Smooth muscle cell (in vitro differentiated cells): ENCODE measurements around the gene CCDC182. TPM values are rescaled to one million over a fixed set of nuclear protein-coding genes. Genes with fewer than 3 reads are reported as not detected.

ENCODE experiments used
- DNase-seq: peaks from one replicate; lab custom pipeline; 2025; ENCODE audit not compliant: unreplicated experiment; lab: John Stamatoyannopoulos, UW
- H2AFZ ChIP-seq: fragments of 200-600 bp; sonication (generic); 2 replicates; pipeline ENCODE4 v1.6.0; 2016; ENCODE audit warnings: antibody characterized with exemption, low read depth, mild to moderate bottlenecking
- H3F3A ChIP-seq: fragments of 200-600 bp; sonication (generic); 2 replicates; pipeline ENCODE4 v1.6.0; 2017; ENCODE audit warnings: antibody characterized with exemption, low read depth
- H3K27ac ChIP-seq: fragments of 200-600 bp; sonication (generic); 2 replicates; pipeline ENCODE4 v1.5.1; 2016; ENCODE audit warnings: low read depth, mild to moderate bottlenecking
- H3K27me3 ChIP-seq: fragments of 200-600 bp; sonication (generic); 2 replicates; pipeline ENCODE4 v1.6.1; 2016; ENCODE audit warnings: low read depth, mild to moderate bottlenecking
- H3K36me3 ChIP-seq: fragments of 200-600 bp; sonication (generic); 2 replicates; pipeline ENCODE4 v1.5.1; 2016; ENCODE audit warnings: low read depth
- H3K4me1 ChIP-seq: fragments of 200-600 bp; sonication (generic); 2 replicates; pipeline ENCODE4 v1.5.1; 2016; ENCODE audit warnings: low read depth
- H3K4me2 ChIP-seq: fragments of 200-600 bp; sonication (generic); 2 replicates; pipeline ENCODE4 v1.6.0; 2016; ENCODE audit warnings: mild to moderate bottlenecking
- H3K4me3 ChIP-seq: fragments of 200-600 bp; sonication (generic); 2 replicates; pipeline ENCODE4 v1.5.1; 2016; ENCODE audit warnings: mild to moderate bottlenecking
- H3K79me2 ChIP-seq: fragments of 200-600 bp; sonication (generic); 2 replicates; pipeline ENCODE4 v1.6.0; 2016; ENCODE audit warnings: low read depth, mild to moderate bottlenecking
- H3K9ac ChIP-seq: fragments of 200-600 bp; sonication (generic); 2 replicates; pipeline ENCODE4 v1.6.0; 2016; ENCODE audit warnings: low read depth
- H3K9me3 ChIP-seq: fragments of 200-600 bp; sonication (generic); replicated peaks from 2 replicates; pipeline ENCODE4 v1.5.1; 2016; ENCODE audit warnings: low read depth
- H4K20me1 ChIP-seq: fragments of 200-600 bp; sonication (generic); 2 replicates; pipeline ENCODE4 v1.6.0; 2016; ENCODE audit warnings: low read depth
- CTCF ChIP-seq: fragments of 200-600 bp; sonication (generic); IDR thresholded peaks from 2 replicates; pipeline ENCODE4 v1.5.1; 2017; ENCODE audit warnings: borderline replicate concordance, mild to moderate bottlenecking, antibody characterized with exemption; ENCODE audit not compliant: insufficient read depth, poor library complexity, severe bottlenecking
- WGBS: methylation state at CpG from one replicate; pipeline ENCODE4 v1.1.7; 2016; ENCODE audit warnings: low lambda C conversion rate; 5-methylcytosine and 5-hydroxymethylcytosine counted together
- polyA plus RNA-seq: library from polyadenylated mRNA; unstranded; fragments of >200 nt; fragmentation: Nextera tagmentation; extraction: Ambion mirVana; gene quantifications from 2 replicates; pipeline ENCODE4 v1.2.1, GENCODE V29; 2016
- total RNA-seq: library from RNA; depleted of rRNA; stranded (reverse); fragments of >200 nt; gene quantifications from 2 replicates; pipeline ENCODE4 v1.2.3, GENCODE V29; 2014

Gene CCDC182
- total and polyA plus RNA-seq, 2 experiments from 2014 or later, result not detected

GRCh38 chr17:57720386-57721035, 24.6 kb downstream of the CCDC182 start:
- no peak overlapping the region for H3K4me3 ChIP-seq
- H4K20me1 ChIP-seq, result no peaks in the 10 kb centered on the region
- H3K27ac ChIP-seq, result no peak overlapping the region
- WGBS, result 97% methylated on average over 2 of the region's 2 CpGs
- no peak overlapping the region for H3K4me2 ChIP-seq
- H3K9ac ChIP-seq, result no peak overlapping the region
- no peak for DNase-seq
- no peaks in the 10 kb centered on the region for H3K9me3 ChIP-seq
- H2AFZ ChIP-seq, result no peak overlapping the region
- H3K4me1 ChIP-seq, result no peaks in the 10 kb centered on the region
- H3K27me3 ChIP-seq, result peaks cover 19% of the 10 kb centered on the region
- no peaks in the 10 kb centered on the region for H3F3A ChIP-seq
- H3K36me3 ChIP-seq, result no peaks in the 10 kb centered on the region
- TF ChIP-seq CTCF, result no peak
- no peaks in the 10 kb centered on the region for H3K79me2 ChIP-seq

GRCh38 chr17:57718878-57719277, 26.2 kb downstream of the CCDC182 start:
- no peak overlapping the region for H3K27ac ChIP-seq
- H4K20me1 ChIP-seq, result no peaks in the 10 kb centered on the region
- no peaks in the 10 kb centered on the region for H3K36me3 ChIP-seq
- no peak for TF ChIP-seq CTCF
- H2AFZ ChIP-seq, result no peak overlapping the region
- H3F3A ChIP-seq, result no peaks in the 10 kb centered on the region
- no peaks in the 10 kb centered on the region for H3K79me2 ChIP-seq
- H3K9me3 ChIP-seq, result no peaks in the 10 kb centered on the region
- H3K9ac ChIP-seq, result no peak overlapping the region
- H3K27me3 ChIP-seq, result peaks cover 35% of the 10 kb centered on the region
- H3K4me2 ChIP-seq, result no peak overlapping the region
- H3K4me3 ChIP-seq, result no peak overlapping the region
- no peaks in the 10 kb centered on the region for H3K4me1 ChIP-seq
- 85% methylated on average over 8 of the region's 8 CpGs for WGBS
- no peak for DNase-seq

GRCh38 chr17:57715981-57716380, 29.1 kb downstream of the CCDC182 start:
- H3K4me3 ChIP-seq, result no peak overlapping the region
- no peaks in the 10 kb centered on the region for H3F3A ChIP-seq
- H4K20me1 ChIP-seq, result no peaks in the 10 kb centered on the region
- H3K9me3 ChIP-seq, result no peaks in the 10 kb centered on the region
- no peaks in the 10 kb centered on the region for H3K4me1 ChIP-seq
- no peak for DNase-seq
- TF ChIP-seq CTCF, result no peak
- no peak overlapping the region for H2AFZ ChIP-seq
- WGBS, result 100% methylated on average over 1 of the region's 1 CpG
- no peaks in the 10 kb centered on the region for H3K36me3 ChIP-seq
- H3K9ac ChIP-seq, result no peak overlapping the region
- H3K27ac ChIP-seq, result no peak overlapping the region
- H3K27me3 ChIP-seq, result peaks cover 60% of the 10 kb centered on the region
- H3K79me2 ChIP-seq, result no peaks in the 10 kb centered on the region
- H3K4me2 ChIP-seq, result no peak overlapping the region

GRCh38 chr17:57714665-57715180, 30.4 kb downstream of the CCDC182 start:
- WGBS, result 83% methylated on average over 7 of the region's 7 CpGs

More at GRCh38 chr17:57714665-57715180, 30.4 kb downstream of the CCDC182 start:
- no peak overlapping the region for H3K4me2 ChIP-seq
- peaks cover 60% of the 10 kb centered on the region for H3K27me3 ChIP-seq
- H3K27ac ChIP-seq, result no peak overlapping the region
- no peak for DNase-seq
- no peak overlapping the region for H3K4me3 ChIP-seq
- no peaks in the 10 kb centered on the region for H4K20me1 ChIP-seq
- H3K9ac ChIP-seq, result no peak overlapping the region
- TF ChIP-seq CTCF, result no peak
- H3K4me1 ChIP-seq, result no peaks in the 10 kb centered on the region
- H3K9me3 ChIP-seq, result no peaks in the 10 kb centered on the region
- H3F3A ChIP-seq, result no peaks in the 10 kb centered on the region
- H3K79me2 ChIP-seq, result no peaks in the 10 kb centered on the region
- H3K36me3 ChIP-seq, result no peaks in the 10 kb centered on the region
- no peak overlapping the region for H2AFZ ChIP-seq
